ENCODE measurements around the gene REXO4.
"Not testable (repeated sequence)": the region's sequence is repeated elsewhere in the genome, so short reads cannot be mapped to it uniquely, and the experiment has no call there.

REXO4 gene

DNA sequence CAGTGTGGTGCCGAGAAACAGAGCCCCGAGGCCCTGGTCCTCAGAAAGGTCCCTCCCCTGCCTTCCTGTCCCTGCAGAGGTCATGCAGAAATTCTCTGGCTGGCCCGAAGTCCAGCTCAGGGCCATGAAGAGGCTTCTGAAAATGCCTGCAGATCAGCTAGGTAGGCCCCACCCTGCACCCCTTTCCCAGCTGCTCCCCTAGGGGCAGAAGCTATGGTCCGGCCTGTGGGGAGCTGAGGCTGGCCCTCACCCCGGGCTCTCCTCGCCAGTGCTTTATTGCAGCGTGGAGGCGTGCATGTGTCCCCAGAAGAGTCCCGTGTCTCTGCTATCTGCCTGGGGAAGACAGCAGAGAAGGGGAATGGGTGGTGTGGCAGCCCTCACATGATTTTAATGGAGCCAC is 19.9 kb downstream of the REXO4 start:
- Histone ChIP-seq H3K27ac (no peak overlapping the region), H3K36me3 (peaks cover 0 to 27% (median 0%) of the 10 kb centered on the region in 3 donors), H3K9me3 (no peaks in the 10 kb centered on the region), H3K27me3 (peaks cover 0 to 21% of the 10 kb centered on the region in 2 donors), H3K4me1 (no peaks in the 10 kb centered on the region), H3K4me3 (no peak overlapping the region)
- intact Hi-C loops (cut with DNase I; ENCODE audit: low total_unique reads), result no loop called here
- TF ChIP-seq, protein P1, sequence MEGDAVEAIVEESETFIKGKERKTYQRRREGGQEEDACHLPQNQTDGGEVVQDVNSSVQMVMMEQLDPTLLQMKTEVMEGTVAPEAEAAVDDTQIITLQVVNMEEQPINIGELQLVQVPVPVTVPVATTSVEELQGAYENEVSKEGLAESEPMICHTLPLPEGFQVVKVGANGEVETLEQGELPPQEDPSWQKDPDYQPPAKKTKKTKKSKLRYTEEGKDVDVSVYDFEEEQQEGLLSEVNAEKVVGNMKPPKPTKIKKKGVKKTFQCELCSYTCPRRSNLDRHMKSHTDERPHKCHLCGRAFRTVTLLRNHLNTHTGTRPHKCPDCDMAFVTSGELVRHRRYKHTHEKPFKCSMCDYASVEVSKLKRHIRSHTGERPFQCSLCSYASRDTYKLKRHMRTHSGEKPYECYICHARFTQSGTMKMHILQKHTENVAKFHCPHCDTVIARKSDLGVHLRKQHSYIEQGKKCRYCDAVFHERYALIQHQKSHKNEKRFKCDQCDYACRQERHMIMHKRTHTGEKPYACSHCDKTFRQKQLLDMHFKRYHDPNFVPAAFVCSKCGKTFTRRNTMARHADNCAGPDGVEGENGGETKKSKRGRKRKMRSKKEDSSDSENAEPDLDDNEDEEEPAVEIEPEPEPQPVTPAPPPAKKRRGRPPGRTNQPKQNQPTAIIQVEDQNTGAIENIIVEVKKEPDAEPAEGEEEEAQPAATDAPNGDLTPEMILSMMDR (IDR thresholded peaks at IDR 0.05), result no peak
- no peak for DNase-seq

DNA sequence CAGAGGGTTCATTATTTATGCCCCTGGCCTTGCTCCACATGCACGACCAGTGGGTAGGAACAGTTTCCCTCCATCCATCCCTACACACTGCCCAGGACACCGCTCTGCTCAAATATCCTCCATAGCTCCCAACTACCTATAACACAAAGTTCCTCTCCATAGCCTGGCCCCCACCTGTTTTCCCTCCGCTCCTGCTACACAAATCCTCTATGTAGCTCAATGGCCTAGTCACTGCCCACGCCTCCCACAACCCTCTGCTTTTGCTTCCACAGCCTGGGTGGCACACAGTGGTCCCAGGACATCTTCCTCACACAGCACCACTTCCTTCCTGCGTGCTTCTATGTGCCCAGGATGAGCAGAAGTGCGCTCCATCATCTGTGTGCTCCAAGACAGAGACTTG is 20.4 kb downstream of the REXO4 start:
- Histone ChIP-seq H3K27ac (no peak overlapping the region), H3K4me3 (no peak overlapping the region), H3K9me3 (no peaks in the 10 kb centered on the region), H3K27me3 (peaks cover 0 to 23% of the 10 kb centered on the region in 2 donors), H3K4me1 (no peaks in the 10 kb centered on the region), H3K36me3 (peaks cover 0 to 22% (median 0%) of the 10 kb centered on the region in 3 donors)
- TF ChIP-seq, protein P1 (IDR thresholded peaks at IDR 0.05), result no peak
- DNase-seq, result no peak
- intact Hi-C loops (cut with DNase I; ENCODE audit: low total_unique reads), result no loop called here

DNA sequence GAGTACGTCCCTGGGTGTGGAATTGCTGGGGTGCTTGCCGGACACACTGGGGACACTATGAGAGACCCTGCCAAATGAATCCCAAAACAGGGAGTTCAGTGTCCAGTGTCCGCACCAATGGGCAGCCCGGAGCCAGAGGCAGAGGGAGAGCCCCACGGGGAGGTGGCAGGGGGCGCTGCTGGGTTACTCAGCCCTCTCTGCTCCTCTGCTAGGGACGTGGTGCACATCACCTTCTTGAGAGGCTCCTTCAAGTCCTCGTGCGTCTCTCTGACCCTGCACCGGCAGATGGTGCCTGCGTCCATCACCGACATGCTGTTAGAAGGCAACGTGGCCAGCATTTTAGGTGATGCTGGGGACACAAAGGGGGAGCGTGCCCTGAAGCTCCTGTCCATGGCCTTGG is 20.9 kb downstream of the REXO4 start:
- peaks cover 0 to 18% (median 0%) of the 10 kb centered on the region in 3 donors for H3K36me3 ChIP-seq
- no peak overlapping the region for H3K27ac ChIP-seq
- H3K4me3 ChIP-seq, result no peak overlapping the region
- peaks cover 0 to 23% of the 10 kb centered on the region in 2 donors for H3K27me3 ChIP-seq
- TF ChIP-seq, protein P1 (IDR thresholded peaks at IDR 0.05), result no peak
- H3K9me3 ChIP-seq, result no peaks in the 10 kb centered on the region
- no peak for DNase-seq
- no peaks in the 10 kb centered on the region for H3K4me1 ChIP-seq
- intact Hi-C loops (cut with DNase I; ENCODE audit: low total_unique reads), result no loop called here

GRCh38 chr9:133394687-133395271 is 23.0 kb downstream of the REXO4 start:
- Histone ChIP-seq H3K27me3 (peaks cover 0 to 34% of the 10 kb centered on the region in 2 donors), H3K9me3 (no peaks in the 10 kb centered on the region), H3K4me1 (no peaks in the 10 kb centered on the region), H3K36me3 (peaks cover 0 to under 1% (median 0%) of the 10 kb centered on the region in 3 donors), H3K4me3 (no peak overlapping the region), H3K27ac (no peak overlapping the region)
- TF ChIP-seq, protein P1 (IDR thresholded peaks at IDR 0.05), result no peak
- intact Hi-C loops (cut with DNase I; ENCODE audit: low total_unique reads), result no loop called here
- DNase-seq, result no peak

GRCh38 chr9:133393399-133393798 is 24.4 kb downstream of the REXO4 start:
- Histone ChIP-seq H3K4me1 (no peaks in the 10 kb centered on the region), H3K4me3 (no peak overlapping the region), H3K36me3 (no peaks in the 10 kb centered on the region), H3K9me3 (no peaks in the 10 kb centered on the region), H3K27me3 (peaks cover 0 to 40% of the 10 kb centered on the region in 2 donors), H3K27ac (no peak overlapping the region)
- intact Hi-C loops (cut with DNase I; ENCODE audit: low total_unique reads), result no loop called here
- TF ChIP-seq, protein P1 (IDR thresholded peaks at IDR 0.05), result no peak
- no peak for DNase-seq

- H3K36me3 ChIP-seq; H3K4me3 ChIP-seq; H3K4me1 ChIP-seq; intact Hi-C loops (cut with DNase I; ENCODE audit: low total_unique reads); H3K9me3 ChIP-seq; H3K27ac ChIP-seq; DNase-seq: not testable (repeated sequence)
- peaks cover 0 to 40% of the 10 kb centered on the region in 2 donors for H3K27me3 ChIP-seq
These were observed 25.5 kb downstream of the REXO4 start for GRCh38 chr9:133392308-133392707.

DNA sequence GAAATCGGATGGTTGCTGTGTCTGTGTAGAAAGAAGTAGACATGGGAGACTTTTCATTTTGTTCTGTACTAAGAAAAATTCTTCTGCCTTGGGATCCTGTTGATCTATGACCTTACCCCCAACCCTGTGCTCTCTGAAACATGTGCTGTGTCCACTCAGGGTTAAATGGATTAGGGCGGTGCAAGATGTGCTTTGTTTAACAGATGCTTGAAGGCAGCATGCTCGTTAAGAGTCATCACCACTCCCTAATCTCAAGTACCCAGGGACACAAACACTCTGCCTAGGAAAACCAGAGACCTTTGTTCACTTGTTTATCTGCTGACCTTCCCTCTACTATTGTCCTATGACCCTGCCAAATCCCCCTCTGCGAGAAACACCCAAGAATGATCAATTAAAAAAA is 26.4 kb downstream of the REXO4 start:
- H3K4me3 ChIP-seq; H3K9me3 ChIP-seq; H3K4me1 ChIP-seq; intact Hi-C loops (cut with DNase I; ENCODE audit: low total_unique reads); DNase-seq; H3K27ac ChIP-seq; H3K36me3 ChIP-seq: not testable (repeated sequence)
- peaks cover 0 to 36% of the 10 kb centered on the region in 2 donors for H3K27me3 ChIP-seq

Data from tibial artery (tissue), 4 donors.